HTERT RPE-1 (cell line): Measurements from ENCODE around the gene EIF4E3.

Experiments used
- in situ Hi-C: fragments of 300-500 bp; cut with MboI; formaldehyde crosslinking; loops from 4 replicates; pipeline ENCODE4 v1.14.3; 2020; ENCODE audit warnings: low sequenced_read_pairs

The EIF4E3 gene

DNA sequence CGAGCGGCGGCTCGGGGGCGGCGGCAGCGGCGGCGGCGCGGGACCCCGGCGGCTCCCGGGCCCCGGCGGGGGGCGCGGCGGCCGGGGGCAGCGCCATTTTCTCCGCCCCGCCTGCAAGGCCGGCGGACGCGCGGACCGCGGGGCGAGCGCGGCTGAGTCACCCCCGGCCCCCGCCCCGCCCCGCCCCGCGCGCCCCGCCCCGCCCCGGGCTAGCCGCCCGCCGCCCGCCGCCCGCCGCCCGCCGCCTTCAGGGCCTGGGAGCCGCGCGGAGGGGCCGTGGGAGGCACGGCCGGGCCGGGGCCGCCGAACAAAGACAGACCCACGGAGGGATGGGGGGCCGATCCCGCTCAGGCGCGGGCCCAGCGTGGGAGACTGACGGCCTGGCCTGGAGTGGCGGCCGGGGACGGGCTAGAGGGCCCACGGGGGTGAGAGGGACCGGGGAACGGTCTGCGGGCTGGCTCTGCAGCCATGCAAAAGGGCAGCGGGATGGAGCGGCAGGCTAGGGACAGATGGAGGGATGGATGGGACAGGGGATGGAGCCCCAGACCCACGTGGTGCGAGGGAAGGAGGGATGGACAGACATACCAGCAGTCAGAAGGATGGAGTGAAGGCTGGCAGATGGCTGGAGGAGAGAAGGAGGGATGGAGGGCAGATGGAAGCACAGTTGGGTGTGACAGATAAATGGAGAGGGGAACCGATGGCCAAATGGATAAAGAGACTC lies at the start of gene EIF4E3:
Gene EIF4E3 (minus strand): TSS at position 132 of the 721 bp plus-strand sequence. CDS start 35 bp downstream, at position 97.
- in situ Hi-C loops = no loop called here

DNA sequence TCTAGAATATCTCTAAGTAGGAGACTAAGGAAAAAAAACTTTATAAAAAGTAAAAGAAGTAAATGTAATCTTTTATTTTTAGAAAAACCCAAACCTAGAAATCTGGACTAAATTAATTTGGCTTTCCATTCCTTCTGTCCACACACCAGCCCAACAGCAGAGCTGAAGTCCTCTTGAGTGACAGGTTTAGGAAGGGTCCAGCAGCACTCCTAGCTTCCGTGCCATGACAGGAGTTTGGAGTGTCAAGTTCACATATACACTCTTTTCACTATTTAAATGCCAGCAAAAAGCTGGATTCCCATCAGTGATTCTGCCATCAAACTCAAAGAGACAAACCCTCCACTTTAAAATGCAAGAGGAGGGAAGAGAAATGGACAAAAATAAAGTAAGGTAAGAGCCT lies 46.7 kb upstream of the EIF4E3 start:
- in situ Hi-C loops = no loop called here

DNA sequence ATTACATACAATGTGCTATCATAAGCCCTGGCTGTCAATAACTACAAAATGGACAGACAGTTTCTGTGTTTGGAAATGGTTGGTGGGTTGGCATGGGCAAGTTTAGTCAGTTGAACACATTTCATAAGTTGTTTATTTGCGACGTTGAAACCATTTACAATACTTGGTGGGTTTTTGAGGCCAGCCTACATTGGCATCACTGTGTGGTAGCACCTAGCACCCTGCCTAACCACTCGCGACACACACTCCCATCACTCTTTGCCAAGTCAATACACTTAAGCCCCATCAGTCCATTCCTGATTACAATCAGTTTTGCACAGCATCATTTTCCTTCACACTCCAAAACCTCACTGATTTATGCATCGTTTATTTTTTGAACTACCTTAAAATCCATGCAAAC lies 45.9 kb upstream of the EIF4E3 start:
- in situ Hi-C loops = no loop called here

DNA sequence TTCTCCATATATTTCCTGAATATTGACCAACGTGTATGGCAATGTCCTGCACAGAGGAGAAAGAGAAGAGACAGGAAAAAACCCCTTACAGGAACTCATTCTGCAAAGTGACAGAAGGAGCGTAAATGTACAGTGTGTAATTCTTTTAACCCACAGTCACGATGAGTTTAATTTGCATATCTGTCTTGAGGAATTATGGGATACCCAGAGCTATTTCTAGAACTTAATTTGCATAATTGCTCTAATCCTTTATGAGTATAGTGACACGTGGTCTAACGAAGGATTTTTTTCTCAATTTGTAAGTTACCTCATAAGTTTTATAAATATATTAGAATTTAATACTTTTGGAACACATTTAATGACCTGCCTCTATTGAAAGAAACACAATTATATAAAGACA lies 38.2 kb upstream of the EIF4E3 start:
- in situ Hi-C loops = no loop called here

DNA sequence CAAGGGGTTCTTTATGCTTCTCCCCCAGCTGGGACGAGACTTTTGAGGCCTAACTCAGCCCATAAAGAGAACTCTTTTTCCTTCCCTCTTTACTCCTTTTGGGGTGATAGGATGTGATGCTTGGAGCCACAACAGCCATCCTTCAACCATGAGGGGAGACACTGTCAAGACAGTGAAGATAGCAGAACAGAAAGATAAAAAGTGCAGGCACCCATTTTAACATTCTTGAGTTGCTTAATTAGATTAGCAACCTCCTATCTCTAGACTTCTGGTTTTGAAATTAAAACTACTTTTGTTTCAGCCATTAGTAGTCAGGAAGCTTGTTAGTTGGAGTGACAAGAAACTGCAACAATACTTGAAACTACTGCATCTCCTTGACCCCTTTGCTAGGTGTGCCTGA lies 34.9 kb upstream of the EIF4E3 start:
- in situ Hi-C loops = no loop called here

DNA sequence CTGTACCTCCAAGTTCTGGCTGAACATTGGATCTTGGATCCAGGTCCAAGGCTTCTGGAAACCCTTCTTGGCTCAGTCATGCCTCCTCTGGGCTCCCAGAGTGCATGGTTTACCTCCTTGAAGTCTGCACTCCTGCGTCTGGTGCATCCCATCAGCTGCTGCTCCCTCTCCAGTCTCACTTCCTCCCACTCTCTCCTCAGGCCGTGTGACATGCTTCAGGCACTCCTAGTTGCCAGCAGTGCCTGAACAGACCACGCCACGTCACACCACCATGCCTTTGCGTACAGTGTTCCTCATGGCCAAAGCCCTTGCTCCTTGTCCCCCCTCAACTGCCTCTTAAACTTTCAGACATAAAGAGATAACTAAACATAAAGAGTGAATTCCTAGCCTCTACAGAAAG lies 34.2 kb upstream of the EIF4E3 start:
- in situ Hi-C loops = no loop called here

DNA sequence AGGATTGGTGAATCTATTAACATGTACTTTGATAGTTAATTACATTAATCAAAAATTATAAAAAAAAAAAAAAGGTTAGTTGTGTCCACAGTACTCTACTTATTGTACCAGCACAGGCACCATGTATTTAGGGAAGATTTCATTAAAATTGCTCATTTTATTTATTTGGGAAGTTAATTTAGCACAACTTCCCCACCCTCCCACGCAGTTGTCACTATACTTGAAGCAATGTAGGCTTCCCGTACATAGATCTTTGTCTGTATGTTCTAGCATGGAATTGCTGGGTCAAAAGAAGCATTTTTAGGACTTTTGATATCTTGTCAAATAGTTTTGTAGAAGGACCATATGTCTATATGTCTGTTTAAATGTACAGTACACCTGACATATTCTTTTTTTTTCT lies 32.9 kb upstream of the EIF4E3 start:
- in situ Hi-C loops = no loop called here

DNA sequence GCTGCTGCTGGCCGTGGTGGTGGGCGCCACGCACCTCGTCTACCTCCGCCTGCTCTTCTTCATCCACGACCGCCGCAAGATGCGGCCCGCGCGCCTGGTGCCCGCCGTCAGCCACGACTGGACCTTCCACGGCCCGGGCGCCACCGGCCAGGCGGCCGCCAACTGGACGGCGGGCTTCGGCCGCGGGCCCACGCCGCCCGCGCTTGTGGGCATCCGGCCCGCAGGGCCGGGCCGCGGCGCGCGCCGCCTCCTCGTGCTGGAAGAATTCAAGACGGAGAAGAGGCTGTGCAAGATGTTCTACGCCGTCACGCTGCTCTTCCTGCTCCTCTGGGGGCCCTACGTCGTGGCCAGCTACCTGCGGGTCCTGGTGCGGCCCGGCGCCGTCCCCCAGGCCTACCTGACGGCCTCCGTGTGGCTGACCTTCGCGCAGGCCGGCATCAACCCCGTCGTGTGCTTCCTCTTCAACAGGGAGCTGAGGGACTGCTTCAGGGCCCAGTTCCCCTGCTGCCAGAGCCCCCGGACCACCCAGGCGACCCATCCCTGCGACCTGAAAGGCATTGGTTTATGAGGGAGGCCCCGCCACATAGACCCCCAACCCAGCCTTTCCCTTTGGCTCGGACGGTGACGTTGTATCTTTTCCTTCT lies 29.5 kb upstream of the EIF4E3 start:
- in situ Hi-C loops = no loop called here

DNA sequence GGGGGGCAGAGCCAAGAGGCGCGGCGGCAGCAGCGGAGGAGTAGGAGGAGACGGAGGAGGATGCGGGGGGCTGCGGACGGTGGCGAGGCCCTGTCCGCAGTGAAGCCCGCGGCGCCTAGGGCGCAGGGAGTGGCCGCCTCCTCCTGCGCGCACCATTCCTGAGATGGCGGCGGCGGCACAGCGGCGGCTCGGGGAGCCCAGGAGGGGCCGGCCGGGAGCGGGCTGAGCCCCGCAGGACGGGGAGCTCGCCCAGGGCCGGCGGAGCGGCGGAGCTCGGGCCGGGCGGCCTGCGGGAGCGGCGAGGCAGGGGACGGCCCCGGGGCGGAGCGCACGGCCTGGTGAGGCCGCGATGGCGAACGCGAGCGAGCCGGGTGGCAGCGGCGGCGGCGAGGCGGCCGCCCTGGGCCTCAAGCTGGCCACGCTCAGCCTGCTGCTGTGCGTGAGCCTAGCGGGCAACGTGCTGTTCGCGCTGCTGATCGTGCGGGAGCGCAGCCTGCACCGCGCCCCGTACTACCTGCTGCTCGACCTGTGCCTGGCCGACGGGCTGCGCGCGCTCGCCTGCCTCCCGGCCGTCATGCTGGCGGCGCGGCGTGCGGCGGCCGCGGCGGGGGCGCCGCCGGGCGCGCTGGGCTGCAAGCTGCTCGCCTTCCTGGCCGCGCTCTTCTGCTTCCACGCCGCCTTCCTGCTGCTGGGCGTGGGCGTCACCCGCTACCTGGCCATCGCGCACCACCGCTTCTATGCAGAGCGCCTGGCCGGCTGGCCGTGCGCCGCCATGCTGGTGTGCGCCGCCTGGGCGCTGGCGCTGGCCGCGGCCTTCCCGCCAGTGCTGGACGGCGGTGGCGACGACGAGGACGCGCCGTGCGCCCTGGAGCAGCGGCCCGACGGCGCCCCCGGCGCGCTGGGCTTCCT lies 28.8 kb upstream of the EIF4E3 start, which contains the start of gene GPR27:
Gene GPR27 (plus strand): TSS at position 155 of the 909 bp plus-strand sequence. CDS start 195 bp downstream, at position 350.
- in situ Hi-C loops = no loop called here

DNA sequence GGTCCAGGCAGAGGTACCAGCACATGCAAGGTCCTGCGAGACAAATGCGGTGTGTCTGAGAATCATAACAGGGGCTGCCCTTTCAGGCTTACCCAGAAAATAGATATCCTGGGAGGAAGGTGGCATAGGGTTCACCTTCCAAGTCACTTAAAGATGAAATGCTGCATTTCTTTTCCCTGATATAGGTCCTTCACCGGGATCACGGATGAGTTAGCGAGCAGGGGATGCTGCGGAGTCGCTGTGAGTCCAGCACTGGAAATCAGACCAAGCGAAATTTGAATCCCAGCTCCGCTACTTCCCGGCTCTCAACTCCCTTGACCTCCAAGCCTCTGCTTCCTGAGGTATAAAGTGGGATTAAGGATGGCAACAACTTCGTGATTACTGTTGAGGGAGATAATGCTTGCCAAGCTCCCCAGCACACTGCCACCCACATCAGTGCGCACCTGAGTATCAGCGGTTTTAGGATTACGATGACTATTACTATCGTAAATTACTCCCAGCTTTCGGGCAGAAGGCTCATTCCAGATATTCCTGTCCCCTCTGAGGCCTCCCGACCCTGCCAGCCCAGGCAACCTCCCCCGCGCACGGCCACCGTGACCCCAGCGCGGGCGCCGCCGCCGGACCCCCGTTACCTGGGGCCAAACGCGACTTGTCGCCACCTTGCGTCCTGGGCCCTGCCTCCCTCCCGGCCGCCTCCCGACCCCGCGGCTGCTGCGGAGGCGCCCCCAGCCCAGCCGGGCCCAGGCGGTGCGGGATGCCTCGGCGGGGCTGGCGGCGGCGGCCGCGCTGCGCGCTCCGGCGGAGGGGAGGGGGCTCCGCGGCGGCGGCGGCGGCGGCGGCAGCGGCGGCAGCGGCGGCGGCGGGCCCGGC lies 27.9 kb upstream of the EIF4E3 start:
- in situ Hi-C loops = no loop called here

DNA sequence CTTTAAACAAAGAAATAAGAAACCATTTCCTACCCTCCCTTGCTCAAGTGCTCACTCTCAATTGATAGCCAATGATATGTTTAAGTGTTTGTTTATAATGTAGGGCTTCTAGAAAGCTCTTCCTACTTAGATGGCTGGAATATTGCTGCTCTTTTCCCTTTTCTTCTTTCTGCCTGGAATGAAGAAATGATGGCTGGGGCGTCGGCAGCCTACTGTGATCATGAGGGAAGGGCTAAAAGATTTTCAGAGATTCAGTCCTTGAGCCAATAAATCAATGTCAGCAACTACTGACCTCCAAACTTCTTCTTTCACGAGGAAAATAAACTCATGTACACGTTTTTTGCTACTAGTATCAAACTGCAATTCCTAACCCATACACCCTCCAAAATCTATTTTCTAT lies 26.4 kb upstream of the EIF4E3 start:
- in situ Hi-C loops = no loop called here

DNA sequence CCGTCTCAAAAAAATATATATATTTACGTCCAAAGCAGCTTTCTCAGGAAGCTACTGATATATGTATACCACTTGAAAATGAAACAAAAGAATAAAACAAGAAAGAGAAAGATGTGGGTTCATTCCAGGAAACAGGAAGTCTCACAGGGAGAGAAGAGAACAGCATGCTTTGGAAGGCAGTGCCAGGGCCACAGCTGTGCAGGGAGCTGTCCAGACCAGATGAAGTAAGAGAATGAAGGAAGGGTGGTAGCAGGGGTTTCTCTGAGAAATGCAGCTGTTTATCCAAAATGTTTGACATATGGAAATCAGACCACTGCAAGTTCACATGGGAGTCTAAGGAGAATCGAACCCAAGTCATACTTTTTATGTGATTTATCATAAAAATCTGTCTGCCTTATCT lies 19.5 kb upstream of the EIF4E3 start:
- in situ Hi-C loops = no loop called here

DNA sequence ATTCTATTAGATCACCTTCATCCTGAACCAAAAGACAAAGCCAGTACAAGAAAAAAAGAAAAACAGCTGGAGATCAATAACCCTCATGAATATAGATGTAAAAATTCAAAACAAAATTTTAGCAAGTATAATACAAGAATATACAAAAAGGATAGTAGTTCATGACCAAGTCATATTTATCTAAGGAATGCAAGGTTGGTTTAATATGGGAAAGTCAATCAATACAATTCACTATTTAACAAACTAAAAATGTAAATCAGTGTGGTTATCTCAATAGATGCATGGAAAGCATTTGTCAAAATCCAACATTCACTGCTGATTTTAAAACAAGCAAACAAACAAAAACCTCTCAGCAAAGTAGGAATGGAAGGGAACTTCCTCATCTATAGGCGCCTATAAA lies 17.4 kb upstream of the EIF4E3 start:
- in situ Hi-C loops = no loop called here

DNA sequence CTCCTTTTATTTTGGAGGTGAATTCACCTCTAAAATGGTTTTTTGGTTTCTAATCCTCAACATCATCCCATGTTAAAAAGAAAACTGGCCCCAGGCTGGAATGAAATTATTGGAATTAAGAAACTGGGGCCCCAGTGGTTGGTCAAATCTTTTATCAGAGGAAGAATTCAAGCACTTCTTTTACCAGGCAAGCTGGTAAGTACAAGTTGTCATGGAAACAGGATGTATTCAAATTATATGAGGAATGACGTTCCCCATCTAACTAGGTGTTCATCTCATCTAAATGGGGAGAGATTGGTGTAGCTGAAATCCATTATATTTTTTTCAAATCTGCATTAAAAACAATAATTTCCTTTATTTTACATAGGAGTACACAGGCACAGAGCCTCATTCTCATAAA lies 9.7 kb upstream of the EIF4E3 start:
- in situ Hi-C loops = no loop called here

DNA sequence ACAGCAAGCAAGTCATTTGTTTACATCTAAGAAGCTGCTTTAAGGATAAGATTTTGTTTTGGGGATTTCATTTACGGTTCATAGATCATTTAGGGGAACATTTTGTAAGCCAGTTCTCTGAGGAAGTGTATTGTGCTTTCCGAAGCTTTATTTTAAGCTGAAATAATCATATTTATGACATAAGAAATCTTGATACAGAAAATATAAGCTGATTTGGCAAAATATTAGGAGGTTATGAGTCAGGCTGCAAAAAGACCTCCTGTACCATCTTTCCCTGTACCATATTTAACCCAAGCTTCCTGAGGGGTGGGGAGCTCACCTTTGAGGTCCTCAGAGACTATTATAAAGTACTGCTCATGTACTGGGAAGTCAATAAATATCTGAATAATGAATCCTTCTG lies 8.1 kb upstream of the EIF4E3 start:
- in situ Hi-C loops = no loop called here

DNA sequence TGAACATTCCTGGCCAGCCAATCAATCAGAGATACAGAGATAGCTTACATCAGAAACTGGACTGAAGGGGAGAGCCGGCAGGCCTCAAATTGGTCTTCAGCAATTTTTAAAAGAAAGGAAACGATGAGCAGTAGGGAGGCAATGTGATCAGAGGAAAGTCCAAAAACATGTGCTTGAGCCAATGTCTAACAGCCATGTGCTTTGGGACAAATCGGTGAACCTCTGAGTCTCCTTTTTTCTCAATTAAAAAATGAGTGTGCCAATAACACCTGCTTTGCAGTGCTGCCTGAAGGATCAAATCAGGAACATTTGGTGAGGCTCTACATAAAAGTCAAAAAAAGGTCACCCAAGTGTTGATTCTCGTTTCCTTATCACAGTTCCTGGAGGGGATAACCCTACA lies 7.4 kb upstream of the EIF4E3 start:
- in situ Hi-C loops = no loop called here

DNA sequence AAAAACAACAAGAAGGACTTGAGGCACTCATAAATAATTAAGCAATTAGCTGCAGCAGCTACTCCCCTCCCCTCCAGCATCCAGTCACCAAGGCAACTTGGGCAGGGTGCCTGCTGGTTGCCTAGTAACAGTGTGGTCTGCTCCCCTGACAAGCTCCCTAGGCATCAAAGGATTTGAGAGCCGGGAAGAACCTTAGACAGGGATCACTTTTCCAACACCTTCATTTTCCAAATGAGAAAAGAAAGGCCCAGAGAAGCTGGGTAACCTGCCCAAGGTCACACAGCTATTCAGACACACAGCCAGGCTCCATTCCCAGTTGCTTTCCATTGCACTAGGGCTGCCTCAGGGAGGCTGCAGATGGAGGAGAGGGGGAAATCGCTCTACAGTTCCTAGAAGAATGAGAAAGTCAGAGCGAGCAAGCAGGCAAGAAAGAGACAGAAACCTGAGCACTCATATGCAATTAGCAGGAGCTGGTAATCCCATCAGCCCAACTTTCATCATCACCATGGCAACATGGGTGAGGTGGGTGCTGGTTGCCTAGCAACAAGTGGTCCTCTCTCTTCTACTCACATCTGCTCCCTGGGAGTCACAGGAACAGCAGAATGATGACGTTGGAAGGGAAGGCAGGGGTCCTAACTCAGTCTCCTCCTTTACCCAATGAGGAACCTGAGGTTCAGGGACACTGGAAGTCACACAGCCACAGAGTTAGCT lies 3.6 kb upstream of the EIF4E3 start:
- in situ Hi-C loops = no loop called here

DNA sequence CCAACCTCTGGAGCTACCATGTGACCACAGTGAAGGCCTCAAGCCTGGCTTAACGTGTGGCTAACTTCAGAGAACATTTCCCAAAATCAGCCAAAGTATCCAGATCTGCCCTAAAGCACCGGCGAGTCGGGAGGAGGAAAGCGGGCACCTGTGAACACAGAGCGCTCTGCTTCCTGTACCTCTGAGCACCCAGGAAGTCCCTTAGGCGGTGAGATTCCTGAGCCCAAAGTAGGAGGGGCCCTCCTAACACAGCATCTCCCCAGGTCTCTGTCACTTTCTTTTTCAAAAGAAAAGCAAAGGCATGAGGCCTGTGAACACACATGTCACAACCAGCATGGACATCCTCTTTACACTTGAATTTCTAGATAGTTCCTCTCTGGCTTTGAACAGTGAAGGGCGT lies 944 bp upstream of the EIF4E3 start:
- in situ Hi-C loops = no loop called here

DNA sequence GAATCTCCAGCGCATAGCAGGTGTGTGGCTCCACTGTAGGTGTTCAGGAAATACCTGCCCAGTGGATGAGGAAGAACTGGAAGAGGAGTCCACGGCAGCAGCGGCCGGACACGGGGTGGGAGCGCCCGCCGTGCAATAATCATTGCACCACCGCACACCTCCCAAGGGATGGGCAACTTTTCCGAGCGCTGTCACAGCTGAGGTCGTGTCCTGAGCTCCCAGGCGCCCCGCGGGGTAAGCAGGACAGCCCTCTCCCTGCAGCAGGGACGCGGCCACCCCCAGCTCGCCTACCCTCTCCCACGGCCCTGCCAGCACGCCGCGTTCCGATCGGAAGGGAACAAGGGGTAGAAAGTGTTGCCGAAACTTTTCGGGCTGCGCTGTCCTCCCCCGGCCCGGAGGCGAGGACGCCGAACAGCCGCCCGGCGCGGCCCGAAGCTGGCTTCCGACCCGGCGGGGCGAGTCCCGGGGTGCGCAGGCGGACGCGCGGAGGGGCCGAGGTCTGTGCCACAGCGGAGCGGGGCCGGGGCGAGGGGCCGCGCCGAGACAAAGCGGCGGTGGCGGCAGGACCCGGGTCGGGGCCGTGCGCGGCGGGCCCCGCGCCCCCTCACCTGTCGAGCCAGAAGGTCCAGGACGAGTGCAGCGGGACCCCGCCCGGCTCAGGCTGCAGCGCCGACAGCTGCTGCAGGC lies 475 bp downstream of the EIF4E3 start:
- in situ Hi-C loops = no loop called here

DNA sequence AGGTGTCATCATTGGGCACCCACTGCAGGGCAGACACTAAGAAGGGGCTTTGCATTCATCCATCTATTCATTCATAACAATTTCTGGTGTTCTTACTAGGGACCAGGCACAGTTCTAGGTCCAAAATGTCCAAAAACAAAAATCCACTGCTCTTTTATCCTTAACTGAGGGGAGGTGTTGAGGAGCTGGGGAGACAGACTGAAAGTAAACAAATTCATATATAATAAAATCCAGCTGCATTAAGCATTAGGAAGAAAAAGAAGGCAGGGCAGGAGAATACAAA lies 1.1 kb downstream of the EIF4E3 start:
- in situ Hi-C loops = no loop called here
